Endodermal cell (in vitro differentiated cells): ENCODE results near the gene ZNRF3. TPM values are rescaled to one million over a fixed set of nuclear protein-coding genes. Genes with fewer than 3 reads are reported as not detected.

Experiments
- DNase-seq: peaks from one replicate; pipeline ENCODE4 v3.0.0-alpha.2; 2017
- H3K27ac ChIP-seq: 2 replicates; pipeline ENCODE4 v1.5.1; 2013; ENCODE audit warnings: mild to moderate bottlenecking, low read depth, low read length, moderate library complexity
- H3K27me3 ChIP-seq: 2 replicates; pipeline ENCODE4 v1.6.1; 2013; ENCODE audit warnings: mild to moderate bottlenecking, low read length, moderate library complexity; ENCODE audit not compliant: insufficient read depth, control insufficient read depth, poor library complexity, severe bottlenecking
- H3K36me3 ChIP-seq: 2 replicates; pipeline ENCODE4 v1.7.0; 2013; ENCODE audit warnings: mild to moderate bottlenecking, low read length, moderate library complexity; ENCODE audit not compliant: control insufficient read depth, insufficient read depth
- H3K4me1 ChIP-seq: one replicate; pipeline ENCODE4 v1.7.0; 2013; ENCODE audit warnings: low read length; ENCODE audit not compliant: control insufficient read depth, insufficient read depth
- H3K4me3 ChIP-seq: 2 replicates; pipeline ENCODE4 v1.5.1; 2013; ENCODE audit warnings: mild to moderate bottlenecking, low read length, moderate library complexity
- H3K9ac ChIP-seq: 2 replicates; pipeline ENCODE4 v1.6.1; 2013; ENCODE audit warnings: mild to moderate bottlenecking, low read length, moderate library complexity; ENCODE audit not compliant: poor library complexity, severe bottlenecking; ENCODE audit errors: extremely low read depth
- H3K9me3 ChIP-seq: 2 replicates; pipeline ENCODE4 v1.6.1; 2013; ENCODE audit warnings: mild to moderate bottlenecking, low read length, moderate library complexity; ENCODE audit not compliant: control insufficient read depth
- H3K27ac Mint-ChIP-seq: 2 replicates; pipeline ENCODE4 v1.8.0; 2020; ENCODE audit warnings: mixed read lengths
- H3K27me3 Mint-ChIP-seq: 2 replicates; pipeline ENCODE4 v1.8.0; 2021; ENCODE audit warnings: mild to moderate bottlenecking, mixed read lengths; ENCODE audit not compliant: insufficient read depth
- H3K36me3 Mint-ChIP-seq: 2 replicates; pipeline ENCODE4 v1.8.0; 2020; ENCODE audit warnings: low read depth, mixed read lengths
- H3K4me1 Mint-ChIP-seq: 2 replicates; pipeline ENCODE4 v1.8.0; 2020; ENCODE audit warnings: mixed read lengths
- H3K4me3 Mint-ChIP-seq: 2 replicates; pipeline ENCODE4 v1.8.0; 2020; ENCODE audit warnings: mild to moderate bottlenecking, moderate library complexity, mixed read lengths
- H3K9me3 Mint-ChIP-seq: 2 replicates; pipeline ENCODE4 v1.8.0; 2020; ENCODE audit warnings: mild to moderate bottlenecking, mixed read lengths
- WGBS, 2 experiments: methylation state at CpG; one replicate each; pipeline versions ENCODE4 v1.1.5 to v1.1.7; 2013; ENCODE audit warnings: missing lambda C conversion rate in 2 of 2, mixed read lengths in 1 of 2; ENCODE audit not compliant: insufficient coverage in 1 of 2, insufficient read length in 1 of 2; 5-methylcytosine and 5-hydroxymethylcytosine counted together
- total RNA-seq, 2 donors: library from RNA; stranded (reverse); fragmentation: NEBNext Ultra II Directional in 1 of 2; extraction: Animal tissue kit (Norgen Biotek cat#: 25700) in 1 of 2; gene quantifications; 2 replicates in 1 of 2; 3 replicates in 1 of 2; pipeline ENCODE4 v1.2.1, GENCODE V29; 2021
- TF ChIP-seq, protein P1 (sequence below): fragments of 200-600 bp; sonication (generic); conservative IDR thresholded peaks from 2 replicates; pipeline ENCODE4 v1.5.0; 2021; ENCODE audit warnings: antibody characterized with exemption, mild to moderate bottlenecking

The ZNRF3 gene
- total RNA-seq, 2 donors from 2014 or later: 15.8 to 19.8 TPM

DNA sequence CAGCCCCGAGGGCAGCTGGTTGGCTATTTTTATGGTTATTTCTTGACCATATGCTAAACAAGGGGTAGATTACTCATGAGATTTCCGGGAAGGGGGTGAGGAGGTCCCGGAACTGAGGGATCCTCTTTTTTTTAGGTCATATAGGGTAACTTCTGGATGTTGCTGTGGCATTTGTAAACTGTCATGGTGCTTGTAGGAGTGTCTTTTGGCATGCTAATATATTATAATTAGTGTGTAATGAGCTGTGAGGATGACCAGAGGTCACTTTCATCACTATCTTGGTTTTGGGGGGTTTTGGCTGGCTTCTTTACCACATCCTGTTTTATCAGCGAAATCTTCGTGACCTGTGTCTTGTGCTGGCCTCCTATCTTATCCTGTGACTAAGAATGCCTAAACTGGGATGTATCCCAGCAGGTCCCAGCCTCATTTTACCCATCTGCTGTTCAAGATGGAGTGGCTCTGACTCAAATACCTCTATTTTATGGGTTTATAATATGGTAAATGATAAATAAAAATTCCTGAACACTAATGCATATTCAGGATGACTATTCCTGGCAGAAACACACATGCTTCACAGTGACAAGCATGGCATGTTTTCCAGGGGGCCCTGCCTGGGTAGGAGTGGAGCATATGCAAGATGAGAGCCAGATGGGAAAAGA is 200.7 kb downstream of the ZNRF3 start:
- Histone ChIP-seq H3K4me1 (no peaks in the 10 kb centered on the region), H3K4me3 (no peak overlapping the region), H3K27ac (no peak overlapping the region), H3K9me3 (no peaks in the 10 kb centered on the region), H3K27me3 (no peaks in the 10 kb centered on the region), H3K36me3 (no peaks in the 10 kb centered on the region), H3K9ac (no peak overlapping the region)
- DNase-seq: no peak
- Mint-ChIP-seq H3K27ac (no peak overlapping the region), H3K9me3 (no peaks in the 10 kb centered on the region), H3K27me3 (no peaks in the 10 kb centered on the region), H3K36me3 (no peaks in the 10 kb centered on the region), H3K4me1 (peaks cover 13% of the 10 kb centered on the region), H3K4me3 (no peak overlapping the region)
- WGBS, 2 experiments: 69 to 70% methylated on average over 3 to 5 of the region's 5 CpGs
- TF ChIP-seq, protein P1, sequence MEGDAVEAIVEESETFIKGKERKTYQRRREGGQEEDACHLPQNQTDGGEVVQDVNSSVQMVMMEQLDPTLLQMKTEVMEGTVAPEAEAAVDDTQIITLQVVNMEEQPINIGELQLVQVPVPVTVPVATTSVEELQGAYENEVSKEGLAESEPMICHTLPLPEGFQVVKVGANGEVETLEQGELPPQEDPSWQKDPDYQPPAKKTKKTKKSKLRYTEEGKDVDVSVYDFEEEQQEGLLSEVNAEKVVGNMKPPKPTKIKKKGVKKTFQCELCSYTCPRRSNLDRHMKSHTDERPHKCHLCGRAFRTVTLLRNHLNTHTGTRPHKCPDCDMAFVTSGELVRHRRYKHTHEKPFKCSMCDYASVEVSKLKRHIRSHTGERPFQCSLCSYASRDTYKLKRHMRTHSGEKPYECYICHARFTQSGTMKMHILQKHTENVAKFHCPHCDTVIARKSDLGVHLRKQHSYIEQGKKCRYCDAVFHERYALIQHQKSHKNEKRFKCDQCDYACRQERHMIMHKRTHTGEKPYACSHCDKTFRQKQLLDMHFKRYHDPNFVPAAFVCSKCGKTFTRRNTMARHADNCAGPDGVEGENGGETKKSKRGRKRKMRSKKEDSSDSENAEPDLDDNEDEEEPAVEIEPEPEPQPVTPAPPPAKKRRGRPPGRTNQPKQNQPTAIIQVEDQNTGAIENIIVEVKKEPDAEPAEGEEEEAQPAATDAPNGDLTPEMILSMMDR: no peak

DNA sequence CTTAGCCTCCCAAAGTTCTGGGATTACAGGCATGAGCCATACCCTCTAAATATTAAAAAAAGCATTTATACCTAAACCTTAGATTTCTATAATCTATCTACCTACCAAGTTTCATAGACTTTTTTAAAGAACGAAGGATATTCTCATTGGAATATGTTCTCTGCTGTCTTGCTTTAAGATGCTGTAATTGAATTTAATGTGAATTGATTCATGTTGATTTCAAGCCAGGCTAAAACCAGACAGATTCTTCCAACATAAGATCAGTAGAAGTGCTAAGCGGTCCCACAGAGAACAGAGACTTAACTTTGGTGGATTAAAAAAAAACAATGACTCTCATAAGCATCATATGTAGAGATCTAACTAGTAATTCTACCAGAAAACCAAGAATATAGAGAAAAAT is 203.6 kb downstream of the ZNRF3 start:
- no peak overlapping the region for H3K9ac ChIP-seq
- H3K27ac ChIP-seq: no peak overlapping the region
- no peaks in the 10 kb centered on the region for H3K27me3 ChIP-seq
- DNase-seq: no peak
- H3K4me1 Mint-ChIP-seq: peaks cover 13% of the 10 kb centered on the region
- no peaks in the 10 kb centered on the region for H3K9me3 Mint-ChIP-seq
- TF ChIP-seq, protein P1: no peak
- WGBS, 2 experiments: 100% methylated on average over 2 of the region's 2 CpGs; no CpG with 5 or more reads in 1 of the 2 experiments
- no peaks in the 10 kb centered on the region for H3K36me3 Mint-ChIP-seq
- H3K9me3 ChIP-seq: no peaks in the 10 kb centered on the region
- no peak overlapping the region for H3K4me3 Mint-ChIP-seq
- H3K36me3 ChIP-seq: no peaks in the 10 kb centered on the region
- H3K27me3 Mint-ChIP-seq: no peaks in the 10 kb centered on the region
- H3K27ac Mint-ChIP-seq: no peak overlapping the region
- no peaks in the 10 kb centered on the region for H3K4me1 ChIP-seq
- no peak overlapping the region for H3K4me3 ChIP-seq

DNA sequence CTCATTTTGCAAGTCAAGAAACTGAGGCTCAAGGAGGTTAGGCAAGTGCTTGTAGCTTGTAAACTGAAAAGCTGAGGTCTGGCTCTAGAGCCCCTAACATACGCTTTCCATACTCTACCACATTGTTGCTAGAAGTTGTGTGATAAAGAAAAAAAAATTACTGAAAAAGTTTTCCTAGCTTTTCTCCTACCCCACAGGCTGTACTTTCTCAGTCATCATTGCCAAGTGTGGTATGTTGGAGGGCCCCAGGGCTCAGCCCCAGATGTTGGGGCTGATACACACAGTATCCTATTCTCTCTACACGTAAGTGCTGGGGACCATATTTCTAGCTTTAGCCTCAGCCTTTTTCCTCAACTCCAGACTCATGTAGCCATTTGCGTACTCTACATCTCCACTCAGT is 205.4 kb downstream of the ZNRF3 start:
- Mint-ChIP-seq H3K27me3 (no peaks in the 10 kb centered on the region), H3K4me3 (no peak overlapping the region), H3K9me3 (no peaks in the 10 kb centered on the region), H3K36me3 (no peaks in the 10 kb centered on the region), H3K27ac (no peak overlapping the region), H3K4me1 (peaks cover 4% of the 10 kb centered on the region)
- TF ChIP-seq, protein P1: no peak
- H3K9ac ChIP-seq: no peak overlapping the region
- whole genome bisulfite sequencing, 2 experiments: 92 to 93% methylated on average over 2 to 3 of the region's 3 CpGs
- no peak for DNase-seq
- no peaks in the 10 kb centered on the region for H3K27me3 ChIP-seq
- no peaks in the 10 kb centered on the region for H3K4me1 ChIP-seq
- H3K36me3 ChIP-seq: no peaks in the 10 kb centered on the region
- no peaks in the 10 kb centered on the region for H3K9me3 ChIP-seq
- no peak overlapping the region for H3K27ac ChIP-seq
- no peak overlapping the region for H3K4me3 ChIP-seq
